Brain microvascular endothelial cell (primary cell): ENCODE data around the gene ZNF440.
A peak's percentile ranks its signal among the peaks of the same experiment; 100 is the strongest.
"Not testable (repeated sequence)": the region's sequence is repeated elsewhere in the genome, so short reads cannot be mapped to it uniquely, and the experiment has no call there.

Experiments
- DNase-seq: peaks from one replicate; pipeline ENCODE4 v3.0.0-alpha.2; 2020
- H3K27ac ChIP-seq: fragments of 250-450 bp; sonication (Bioruptor Pico); 2 replicates; pipeline ENCODE4 v1.5.1; 2020; ENCODE audit warnings: mild to moderate bottlenecking, moderate library complexity
- H3K27me3 ChIP-seq: fragments of 250-450 bp; sonication (Bioruptor Pico); replicated peaks from 2 replicates; pipeline ENCODE4 v1.5.1; 2020; ENCODE audit warnings: mild to moderate bottlenecking
- H3K36me3 ChIP-seq: fragments of 250-450 bp; sonication (Bioruptor Pico); replicated peaks from 2 replicates; pipeline ENCODE4 v1.5.1; 2020; ENCODE audit warnings: mild to moderate bottlenecking
- H3K4me3 ChIP-seq: 2 replicates; pipeline ENCODE4 v1.5.1; 2011; ENCODE audit warnings: low read depth, mild to moderate bottlenecking, control low read depth, low read length, moderate library complexity
- in situ Hi-C: cut with HindIII; loops from 2 replicates; pipeline ENCODE4 v1.10.0; 2017; ENCODE audit warnings: low sequenced_read_pairs, low pct_ligation_motif_present
- TF ChIP-seq, protein P1 (sequence below): IDR thresholded peaks from 2 replicates; pipeline ENCODE4 v1.5.1; 2011; ENCODE audit warnings: low read depth, mild to moderate bottlenecking, moderate library complexity, low read length, control low read depth, inconsistent platforms; ENCODE audit errors: missing control alignments

Gene ZNF440

DNA sequence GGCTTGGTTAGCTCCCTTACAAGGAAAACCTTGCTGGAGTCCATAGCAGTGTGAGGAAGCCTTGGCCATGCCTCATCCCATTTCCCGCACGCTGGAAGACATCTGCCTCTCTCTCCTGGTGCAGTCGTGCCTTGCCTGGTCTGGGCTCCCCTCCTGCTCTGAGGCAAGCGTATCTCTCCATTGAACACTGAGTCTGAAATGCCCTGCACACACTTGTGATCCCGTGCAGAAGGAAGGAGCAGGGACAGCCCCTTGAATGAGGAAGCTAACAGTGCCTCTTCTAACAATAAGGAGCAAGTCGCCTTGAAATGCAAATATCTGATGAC is 407 bp upstream of the ZNF440 start:
- no peak overlapping the region for H3K27ac ChIP-seq
- H3K4me3 ChIP-seq, result peak overlapping the region; percentile 91
- in situ Hi-C loops, result no loop called here
- H3K36me3 ChIP-seq, result no peaks in the 10 kb centered on the region
- no peaks in the 10 kb centered on the region for H3K27me3 ChIP-seq
- DNase-seq, result no peak
- TF ChIP-seq, protein P1, sequence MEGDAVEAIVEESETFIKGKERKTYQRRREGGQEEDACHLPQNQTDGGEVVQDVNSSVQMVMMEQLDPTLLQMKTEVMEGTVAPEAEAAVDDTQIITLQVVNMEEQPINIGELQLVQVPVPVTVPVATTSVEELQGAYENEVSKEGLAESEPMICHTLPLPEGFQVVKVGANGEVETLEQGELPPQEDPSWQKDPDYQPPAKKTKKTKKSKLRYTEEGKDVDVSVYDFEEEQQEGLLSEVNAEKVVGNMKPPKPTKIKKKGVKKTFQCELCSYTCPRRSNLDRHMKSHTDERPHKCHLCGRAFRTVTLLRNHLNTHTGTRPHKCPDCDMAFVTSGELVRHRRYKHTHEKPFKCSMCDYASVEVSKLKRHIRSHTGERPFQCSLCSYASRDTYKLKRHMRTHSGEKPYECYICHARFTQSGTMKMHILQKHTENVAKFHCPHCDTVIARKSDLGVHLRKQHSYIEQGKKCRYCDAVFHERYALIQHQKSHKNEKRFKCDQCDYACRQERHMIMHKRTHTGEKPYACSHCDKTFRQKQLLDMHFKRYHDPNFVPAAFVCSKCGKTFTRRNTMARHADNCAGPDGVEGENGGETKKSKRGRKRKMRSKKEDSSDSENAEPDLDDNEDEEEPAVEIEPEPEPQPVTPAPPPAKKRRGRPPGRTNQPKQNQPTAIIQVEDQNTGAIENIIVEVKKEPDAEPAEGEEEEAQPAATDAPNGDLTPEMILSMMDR, result no peak

DNA sequence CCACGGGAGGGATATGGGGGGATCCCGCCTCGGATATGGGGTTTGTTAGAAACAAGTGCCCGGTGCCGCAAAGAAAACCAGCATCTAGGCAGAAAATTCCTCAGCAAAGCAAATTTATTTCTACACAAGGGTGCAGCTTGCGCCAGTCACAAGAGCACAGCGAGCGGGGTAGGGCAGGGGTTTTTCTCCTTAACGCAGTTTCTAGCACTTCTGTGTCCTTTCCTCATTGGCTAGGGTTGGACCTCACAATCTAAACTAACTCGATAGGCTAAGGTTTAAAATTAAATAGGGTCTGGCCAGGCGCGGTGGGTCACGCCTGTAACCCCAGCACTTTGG is 595 bp downstream of the ZNF440 start:
- Histone ChIP-seq H3K27ac (peak overlapping the region; percentile 32), H3K4me3 (peak overlapping the region; percentile 91), H3K27me3 (no peaks in the 10 kb centered on the region), H3K36me3 (peaks cover 3% of the 10 kb centered on the region)
- TF ChIP-seq, protein P1, result no peak
- peak; percentile 32 for DNase-seq
- in situ Hi-C loops, result no loop called here

DNA sequence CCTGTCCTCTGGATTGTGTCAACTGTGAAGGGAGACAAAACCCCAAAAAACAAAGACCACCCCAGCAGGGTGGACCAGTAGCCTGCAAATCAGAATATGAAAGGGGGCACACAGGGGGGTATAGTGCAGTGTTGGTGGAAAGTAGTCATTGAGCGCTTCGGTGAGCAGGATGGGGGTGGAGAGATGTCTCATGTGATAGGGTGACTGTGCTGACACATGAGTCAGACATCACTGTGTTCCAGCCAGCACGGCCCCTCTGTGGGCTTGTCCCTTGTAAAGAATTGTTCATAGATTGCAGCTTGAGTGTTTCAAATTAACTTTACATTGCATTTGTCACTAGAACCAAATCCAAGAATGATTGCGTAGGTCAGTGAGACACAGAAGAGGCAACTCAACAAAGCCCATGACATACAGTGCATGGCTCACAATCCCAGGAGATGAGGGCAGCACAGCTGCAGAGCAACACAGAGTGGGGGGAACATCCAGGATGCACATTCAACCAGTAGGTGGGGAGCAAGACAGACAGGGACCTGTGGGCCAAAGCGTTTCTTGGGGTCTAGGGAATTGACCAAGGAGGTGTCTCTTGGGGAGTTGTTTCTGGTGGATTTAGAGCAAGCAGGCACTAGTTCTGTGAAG is 7.5 kb downstream of the ZNF440 start:
- no peak overlapping the region for H3K4me3 ChIP-seq
- no peaks in the 10 kb centered on the region for H3K27me3 ChIP-seq
- H3K36me3 ChIP-seq, result peaks cover 12% of the 10 kb centered on the region
- no peak overlapping the region for H3K27ac ChIP-seq
- peak; percentile 25 for DNase-seq
- in situ Hi-C loops, result no loop called here
- TF ChIP-seq, protein P1, result no peak

GRCh38 chr19:11828957-11829876 is 15.1 kb downstream of the ZNF440 start:
- in situ Hi-C loops, H3K27ac ChIP-seq, DNase-seq, H3K4me3 ChIP-seq, H3K27me3 ChIP-seq: not testable (repeated sequence)
- peaks cover 36% of the 10 kb centered on the region for H3K36me3 ChIP-seq

GRCh38 chr19:11832253-11832912 is 18.3 kb downstream of the ZNF440 start:
- TF ChIP-seq, protein P1, result no peak
- Histone ChIP-seq H3K27ac (no peak overlapping the region), H3K36me3 (peaks cover 42% of the 10 kb centered on the region), H3K4me3 (no peak overlapping the region), H3K27me3 (no peaks in the 10 kb centered on the region)
- no peak for DNase-seq
- in situ Hi-C loops, result no loop called here

- Histone ChIP-seq H3K36me3 (peaks cover 42% of the 10 kb centered on the region), H3K27me3 (no peaks in the 10 kb centered on the region), H3K4me3 (no peak overlapping the region), H3K27ac (no peak overlapping the region)
- DNase-seq, result no peak
- in situ Hi-C loops, result no loop called here
- TF ChIP-seq, protein P1, result no peak
Measured at GRCh38 chr19:11833541-11833940, 19.5 kb downstream of the ZNF440 start.

DNA sequence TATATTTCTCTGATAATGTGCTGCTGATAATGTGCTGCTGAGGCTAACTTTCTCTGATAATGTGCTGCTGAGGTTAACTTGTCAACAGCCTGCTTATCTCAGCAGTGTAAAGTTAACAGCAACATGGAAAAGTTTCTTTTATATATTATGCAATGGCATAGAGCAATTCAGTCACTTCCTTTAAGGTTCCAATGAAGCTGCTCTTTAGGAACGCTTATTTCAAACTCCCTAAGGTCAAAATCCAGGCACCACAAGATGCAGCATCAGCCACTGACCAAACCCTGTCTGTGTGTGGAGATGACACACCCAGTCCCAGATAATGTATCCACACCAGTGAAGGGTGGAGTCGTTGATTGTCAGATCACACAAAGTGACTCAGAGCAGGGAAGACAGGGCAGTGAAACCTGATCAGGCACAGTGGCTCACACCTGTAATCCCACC is 21.6 kb downstream of the ZNF440 start:
- peaks cover 36% of the 10 kb centered on the region for H3K36me3 ChIP-seq
- H3K4me3 ChIP-seq, H3K27ac ChIP-seq, in situ Hi-C loops, H3K27me3 ChIP-seq, DNase-seq: not testable (repeated sequence)
